GM18508 (cell line): ENCODE results near the gene KLHDC8A.
"Not testable (repeated sequence)": the region's sequence is repeated elsewhere in the genome, so short reads cannot be mapped to it uniquely, and the experiment has no call there.

Source experiments
- ATAC-seq: cut with Tn5 transposase; IDR thresholded peaks from one replicate; pipeline ENCODE4 v1.9.1; 2021; ENCODE audit warnings: moderate number of reproducible peaks; ENCODE audit not compliant: insufficient read depth, unreplicated experiment

The KLHDC8A gene

GRCh38 chr1:205356440-205357139 is at the start of gene KLHDC8A:
Gene KLHDC8A, minus strand, starts transcription at chr1:205356922. Its CDS starts 13,318 bp downstream, at chr1:205343604.
- no peak for ATAC-seq

GRCh38 chr1:205406252-205406651 is 49.5 kb upstream of the KLHDC8A start:
- ATAC-seq = not testable (repeated sequence)

GRCh38 chr1:205404484-205404883 is 47.8 kb upstream of the KLHDC8A start:
- ATAC-seq = not testable (repeated sequence)

- ATAC-seq = no peak
These were observed 41.9 kb upstream of the KLHDC8A start for GRCh38 chr1:205398586-205398985.

- no peak for ATAC-seq
These were observed 40.4 kb upstream of the KLHDC8A start for GRCh38 chr1:205396967-205397616.

- ATAC-seq = no peak
These were observed 38.9 kb upstream of the KLHDC8A start for GRCh38 chr1:205395616-205396015.

GRCh38 chr1:205392650-205393049 is 35.9 kb upstream of the KLHDC8A start:
- ATAC-seq = no peak

GRCh38 chr1:205391386-205391785 is 34.7 kb upstream of the KLHDC8A start:
- ATAC-seq = no peak

GRCh38 chr1:205387845-205388244 is 31.1 kb upstream of the KLHDC8A start:
- no peak for ATAC-seq

- not testable (repeated sequence) for ATAC-seq
These were observed 26.3 kb upstream of the KLHDC8A start for GRCh38 chr1:205382990-205383389.

GRCh38 chr1:205382561-205382960 is 25.8 kb upstream of the KLHDC8A start:
- ATAC-seq = no peak

- ATAC-seq = no peak
These were observed 24.6 kb upstream of the KLHDC8A start for GRCh38 chr1:205381305-205381704.

GRCh38 chr1:205380882-205381281 is 24.2 kb upstream of the KLHDC8A start:
- ATAC-seq = no peak

GRCh38 chr1:205379056-205379455 is 22.3 kb upstream of the KLHDC8A start:
- no peak for ATAC-seq

GRCh38 chr1:205377355-205377754 is 20.6 kb upstream of the KLHDC8A start:
- no peak for ATAC-seq

- ATAC-seq = no peak
These were observed 20.0 kb upstream of the KLHDC8A start for GRCh38 chr1:205376739-205377138.

- no peak for ATAC-seq
These were observed 19.3 kb upstream of the KLHDC8A start for GRCh38 chr1:205375835-205376545.

GRCh38 chr1:205374210-205375078 is 17.7 kb upstream of the KLHDC8A start:
- ATAC-seq = no peak

GRCh38 chr1:205373798-205374175 is 17.1 kb upstream of the KLHDC8A start:
- ATAC-seq = no peak

GRCh38 chr1:205373022-205373797 is 16.5 kb upstream of the KLHDC8A start:
- no peak for ATAC-seq
